OCI-LY3 (cell line): Measurements from ENCODE around the gene NBEAL2.

ENCODE experiments used
- CTCF ChIP-seq: fragments of 200-600, 300-600 bp; sonication (generic); IDR thresholded peaks from 2 replicates; pipeline ENCODE4 v1.5.1; 2014; ENCODE audit warnings: antibody characterized with exemption, low read length, low read depth
- EZH2phosphoT487 ChIP-seq: fragments of 200-600 bp; shearing (Covaris generic); IDR thresholded peaks from 2 replicates; pipeline ENCODE4 v1.6.1; 2018; ENCODE audit warnings: antibody characterized with exemption, mixed run types, low read depth

GRCh38 chr3:47036145-47036544 is 56.7 kb downstream of the NBEAL2 start:
- no peak for TF ChIP-seq CTCF
- no peak for TF ChIP-seq EZH2phosphoT487
